Tibial nerve (tissue), 4 donors: ENCODE measurements around the gene CTNNA3. TPM values are rescaled to one million over a fixed set of nuclear protein-coding genes. Genes with fewer than 3 reads are reported as not detected.

ENCODE experiments used
- DNase-seq, 2 donors: peaks; one replicate each; pipeline ENCODE4 v3.0.0-alpha.2; 2019; ENCODE audit warnings: low spot score in 2 of 2
- H3K27ac ChIP-seq, 4 donors: fragments of 200-600 bp; sonication (generic) in 3 of 4; one replicate each; pipeline ENCODE4 v1.5.1; 2017 to 2019; ENCODE audit warnings: mild to moderate bottlenecking in 1 of 4
- H3K27me3 ChIP-seq, 2 donors: fragments of 200-600 bp; sonication (generic) in 1 of 2; one replicate each; pipeline versions ENCODE4 v1.5.1 to v1.6.0; 2017 to 2019
- H3K36me3 ChIP-seq, 3 donors: fragments of 200-600 bp; sonication (generic); one replicate each; pipeline ENCODE4 v1.5.1; 2018 to 2019
- H3K4me1 ChIP-seq, 4 donors: fragments of 200-600 bp; sonication (generic) in 3 of 4; one replicate each; pipeline ENCODE4 v1.5.1; 2017 to 2019
- H3K4me3 ChIP-seq, 4 donors: fragments of 200-600 bp; sonication (generic) in 3 of 4; one replicate each; pipeline ENCODE4 v1.5.1; 2017 to 2019; ENCODE audit warnings: mild to moderate bottlenecking in 1 of 4, moderate library complexity in 1 of 4
- H3K9me3 ChIP-seq, 4 donors: fragments of 200-600 bp; sonication (generic) in 3 of 4; one replicate each; pipeline ENCODE4 v1.5.1; 2017 to 2019
- EP300 ChIP-seq, 2 donors: sonication (generic); formaldehyde crosslinking; IDR thresholded peaks; one replicate each; pipeline ENCODE4 v1.6.1; 2017; ENCODE audit warnings: antibody characterized with exemption in 2 of 2, mild to moderate bottlenecking in 1 of 2
- POLR2A ChIP-seq, 2 donors: fragments of 450-650 bp; IDR thresholded peaks; one replicate each; pipeline ENCODE4 v1.6.1; 2017; ENCODE audit warnings: antibody characterized with exemption in 2 of 2, mild to moderate bottlenecking in 2 of 2, moderate library complexity in 2 of 2
- WGBS, 2 donors: methylation state at CpG; one replicate each; pipeline ENCODE4 v1.1.5; 2018; 5-methylcytosine and 5-hydroxymethylcytosine counted together
- total RNA-seq, 4 donors: library from RNA; depleted of rRNA; stranded (reverse); fragments of >200 nt; gene quantifications; one replicate each; pipeline ENCODE4 v1.1.0, GENCODE V29; 2016
- TF ChIP-seq, protein P1 (sequence below), 5 experiments: fragments of 200-600 bp in 3 of 5; fragments of 450-650 bp in 2 of 5; sonication (generic) in 3 of 5; IDR thresholded peaks; one replicate each; pipeline ENCODE4 v1.5.1; 2016 to 2019; ENCODE audit warnings: antibody characterized with exemption in 5 of 5, mild to moderate bottlenecking in 3 of 5, moderate library complexity in 2 of 5

The CTNNA3 gene
- total RNA-seq, 4 donors from 2014 or later: 15.9 to 36.1 (median 23.1) TPM

DNA sequence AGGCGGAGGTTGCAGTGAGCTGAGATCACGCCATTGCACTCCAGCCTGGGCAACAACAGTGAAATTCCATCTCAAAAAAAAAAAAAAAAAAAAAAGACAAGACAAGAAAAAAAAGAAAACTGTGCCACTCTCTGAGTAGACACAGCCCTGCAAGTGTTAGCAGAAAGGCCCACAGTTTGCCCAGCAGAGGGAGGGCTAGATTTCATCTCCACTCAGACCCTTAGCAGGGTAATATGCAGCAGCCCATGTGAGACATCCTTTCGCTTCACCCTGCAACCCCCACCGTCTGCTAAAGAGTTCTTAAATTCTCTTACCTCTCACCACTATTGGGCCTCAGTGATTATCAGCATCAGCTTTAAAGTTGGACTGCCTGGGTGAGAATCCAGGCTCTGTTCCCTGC lies 38.2 kb downstream of the CTNNA3 start:
- peaks cover 0 to 3% (median 1%) of the 10 kb centered on the region in 4 donors for H3K4me1 ChIP-seq
- TF ChIP-seq, protein P1, sequence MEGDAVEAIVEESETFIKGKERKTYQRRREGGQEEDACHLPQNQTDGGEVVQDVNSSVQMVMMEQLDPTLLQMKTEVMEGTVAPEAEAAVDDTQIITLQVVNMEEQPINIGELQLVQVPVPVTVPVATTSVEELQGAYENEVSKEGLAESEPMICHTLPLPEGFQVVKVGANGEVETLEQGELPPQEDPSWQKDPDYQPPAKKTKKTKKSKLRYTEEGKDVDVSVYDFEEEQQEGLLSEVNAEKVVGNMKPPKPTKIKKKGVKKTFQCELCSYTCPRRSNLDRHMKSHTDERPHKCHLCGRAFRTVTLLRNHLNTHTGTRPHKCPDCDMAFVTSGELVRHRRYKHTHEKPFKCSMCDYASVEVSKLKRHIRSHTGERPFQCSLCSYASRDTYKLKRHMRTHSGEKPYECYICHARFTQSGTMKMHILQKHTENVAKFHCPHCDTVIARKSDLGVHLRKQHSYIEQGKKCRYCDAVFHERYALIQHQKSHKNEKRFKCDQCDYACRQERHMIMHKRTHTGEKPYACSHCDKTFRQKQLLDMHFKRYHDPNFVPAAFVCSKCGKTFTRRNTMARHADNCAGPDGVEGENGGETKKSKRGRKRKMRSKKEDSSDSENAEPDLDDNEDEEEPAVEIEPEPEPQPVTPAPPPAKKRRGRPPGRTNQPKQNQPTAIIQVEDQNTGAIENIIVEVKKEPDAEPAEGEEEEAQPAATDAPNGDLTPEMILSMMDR (IDR thresholded peaks at IDR 0.05): no peak
- TF ChIP-seq EP300 (IDR thresholded peaks at IDR 0.05) (no peak), POLR2A (IDR thresholded peaks at IDR 0.05) (no peak)
- no peaks in the 10 kb centered on the region for H3K27me3 ChIP-seq
- H3K9me3 ChIP-seq: peaks cover 0 to 3% (median 0%) of the 10 kb centered on the region in 4 donors
- no peak overlapping the region for H3K27ac ChIP-seq
- H3K4me3 ChIP-seq: no peak overlapping the region
- WGBS, 2 donors: 65 to 72% methylated on average over 4 of the region's 4 CpGs
- H3K36me3 ChIP-seq: no peaks in the 10 kb centered on the region
- DNase-seq: no peak

GRCh38 chr10:67650558-67650957 lies 45.4 kb downstream of the CTNNA3 start:
- Histone ChIP-seq H3K27me3 (no peaks in the 10 kb centered on the region), H3K4me3 (no peak overlapping the region), H3K27ac (no peak overlapping the region), H3K4me1 (no peaks in the 10 kb centered on the region), H3K36me3 (no peaks in the 10 kb centered on the region), H3K9me3 (peaks cover 0 to 3% (median 0%) of the 10 kb centered on the region in 4 donors)
- DNase-seq: no peak
- WGBS, 2 donors: 86 to 92% methylated on average over 4 of the region's 4 CpGs
- TF ChIP-seq EP300 (IDR thresholded peaks at IDR 0.05) (no peak), POLR2A (IDR thresholded peaks at IDR 0.05) (no peak)
- TF ChIP-seq, protein P1 (IDR thresholded peaks at IDR 0.05): no peak

- 90 to 95% methylated on average over 4 of the region's 4 CpGs for WGBS, 2 donors
- H3K4me3 ChIP-seq: no peak overlapping the region
Measured at GRCh38 chr10:67648613-67649229, 47.3 kb downstream of the CTNNA3 start.

GRCh38 chr10:67630904-67631303 lies 65.1 kb downstream of the CTNNA3 start:
- Histone ChIP-seq H3K9me3 (peaks cover 0 to 13% (median 0%) of the 10 kb centered on the region in 4 donors), H3K36me3 (no peaks in the 10 kb centered on the region), H3K4me3 (no peak overlapping the region), H3K27ac (no peak overlapping the region), H3K4me1 (no peaks in the 10 kb centered on the region), H3K27me3 (no peaks in the 10 kb centered on the region)
- DNase-seq: no peak
- TF ChIP-seq EP300 (IDR thresholded peaks at IDR 0.05) (no peak), POLR2A (IDR thresholded peaks at IDR 0.05) (no peak)
- TF ChIP-seq, protein P1 (IDR thresholded peaks at IDR 0.05): no peak

More at GRCh38 chr10:67648613-67649229, 47.3 kb downstream of the CTNNA3 start:
- Histone ChIP-seq H3K27ac (no peak overlapping the region), H3K36me3 (peaks cover 0 to 2% (median 0%) of the 10 kb centered on the region in 3 donors), H3K9me3 (peaks cover 0 to 3% (median 0%) of the 10 kb centered on the region in 4 donors), H3K27me3 (no peaks in the 10 kb centered on the region), H3K4me1 (no peaks in the 10 kb centered on the region)
- no peak for DNase-seq
- no peak for TF ChIP-seq POLR2A (IDR thresholded peaks at IDR 0.05)
- TF ChIP-seq EP300 (IDR thresholded peaks at IDR 0.05): no peak
- TF ChIP-seq, protein P1 (IDR thresholded peaks at IDR 0.05): no peak

DNA sequence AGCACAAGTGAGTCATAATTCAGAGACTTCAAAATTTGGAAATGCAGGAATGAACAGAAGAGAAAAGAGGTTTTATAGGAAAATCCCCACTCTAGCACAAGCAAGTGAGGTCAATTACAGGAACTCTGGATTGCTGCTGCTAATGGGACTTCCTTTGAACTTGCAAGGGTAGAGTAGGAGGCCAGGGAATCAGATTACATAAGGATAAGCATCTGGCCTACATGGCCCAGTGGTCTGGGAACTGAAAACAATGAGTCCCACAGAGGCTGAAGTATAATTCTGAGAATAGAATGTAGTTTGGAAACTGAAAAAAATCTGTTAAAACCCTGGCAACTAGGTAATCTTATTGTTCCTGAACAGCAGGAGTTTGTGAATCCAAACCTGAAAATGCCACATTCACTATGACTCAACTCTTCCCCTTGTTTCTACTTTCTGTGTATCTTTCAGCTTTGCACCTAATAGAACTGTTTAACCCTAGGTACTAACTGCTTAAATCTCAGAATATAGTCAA lies 66.5 kb downstream of the CTNNA3 start:
- TF ChIP-seq, protein P1 (IDR thresholded peaks at IDR 0.05): no peak
- TF ChIP-seq POLR2A (IDR thresholded peaks at IDR 0.05) (no peak), EP300 (IDR thresholded peaks at IDR 0.05) (no peak)
- no peak overlapping the region for H3K4me3 ChIP-seq
- H3K27ac ChIP-seq: peak overlapping the region in 2 of 4 donors; percentile 17 to 66
- no peaks in the 10 kb centered on the region for H3K27me3 ChIP-seq
- DNase-seq: no peak
- H3K4me1 ChIP-seq: no peaks in the 10 kb centered on the region
- no peaks in the 10 kb centered on the region for H3K36me3 ChIP-seq
- peaks cover 0 to 3% (median 0%) of the 10 kb centered on the region in 4 donors for H3K9me3 ChIP-seq
